Body of pancreas (tissue), 4 donors: ENCODE data around the gene USP9Y.

ENCODE experiments used
- CTCF ChIP-seq, 7 experiments: fragments of 450-650 bp in 4 of 7; fragments of 200-600 bp in 3 of 7; sonication (generic) in 3 of 7; IDR thresholded peaks; one replicate each; pipeline ENCODE4 v1.5.1; 2016 to 2019; ENCODE audit warnings: antibody characterized with exemption in 7 of 7
- POLR2A ChIP-seq, 3 donors: fragments of 450-650 bp; IDR thresholded peaks; one replicate each; pipeline ENCODE4 v1.6.1; 2016; ENCODE audit warnings: antibody characterized with exemption in 3 of 3, mild to moderate bottlenecking in 2 of 3

DNA sequence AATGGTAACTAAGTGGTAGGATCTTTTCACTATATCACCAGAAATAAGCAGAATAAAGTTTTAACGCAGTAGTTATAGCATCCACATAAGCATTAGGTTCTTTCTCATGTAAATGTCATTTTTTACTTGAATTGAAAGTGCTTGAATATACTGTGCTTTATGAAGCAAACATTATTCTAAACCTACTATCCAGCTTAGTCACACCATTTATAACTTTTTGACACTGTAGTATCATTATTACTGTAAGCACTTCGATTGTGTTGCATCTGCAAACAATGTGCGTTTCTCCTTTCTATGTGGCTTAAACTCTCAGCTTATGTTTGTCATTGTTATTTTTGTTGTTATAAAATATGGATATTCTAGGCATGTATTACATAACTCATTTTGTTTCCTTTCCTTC, 132.3 kb downstream of the USP9Y start:
- TF ChIP-seq CTCF (IDR thresholded peaks at IDR 0.05) = no peak
- TF ChIP-seq POLR2A (IDR thresholded peaks at IDR 0.05) = no peak
